ENCODE measurements around the gene ANKS1B. TPM values are rescaled to one million over a fixed set of nuclear protein-coding genes. Genes with fewer than 3 reads are reported as not detected.

Gene ANKS1B
- polyA plus RNA-seq, 3 donors: not detected

DNA sequence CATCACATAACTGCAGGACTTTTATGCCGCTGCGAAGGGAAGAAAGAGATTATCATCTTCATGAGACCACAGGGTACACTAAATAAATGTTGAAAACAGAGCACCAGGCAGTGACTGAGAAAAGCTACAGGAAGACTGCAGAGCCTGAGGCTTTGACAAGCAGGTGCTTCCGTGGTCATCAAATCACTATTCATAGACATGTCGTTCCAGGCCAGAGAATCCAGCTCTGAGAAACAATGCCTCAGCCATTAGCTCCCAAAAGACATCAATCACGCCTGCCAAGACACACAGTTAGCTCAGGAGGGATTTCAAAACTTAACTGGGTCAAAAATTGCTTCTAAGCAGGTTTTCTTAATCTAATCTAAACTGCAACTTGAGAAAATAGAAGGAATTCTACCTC, 384.3 kb downstream of the ANKS1B start:
- Histone ChIP-seq H2AFZ (ENCODE audit: insufficient read depth, low read depth, low read length, poor library complexity, severe bottlenecking) (no peak overlapping the region), H3K4me1 (ENCODE audit: control insufficient read depth in 1 of 2, insufficient read depth in 2 of 2, low read length in 2 of 2) (no peaks in the 10 kb centered on the region), H3K4me2 (replicated peaks; ENCODE audit: extremely low read depth, low read length, poor library complexity, severe bottlenecking) (no peak overlapping the region), H3K9me3 (replicated peaks in 1 of 2; ENCODE audit: control insufficient read depth in 1 of 2, insufficient read depth in 1 of 2, low read length in 2 of 2) (no peaks in the 10 kb centered on the region), H3K9ac (ENCODE audit: insufficient read depth, low read length, poor library complexity, severe bottlenecking) (no peak overlapping the region), H3K4me3 (replicated peaks in 1 of 3; ENCODE audit: low read depth in 2 of 3, low read length in 3 of 3) (no peak overlapping the region), H3K27me3 (ENCODE audit: control insufficient read depth in 2 of 2, insufficient read depth in 2 of 2, low read length in 2 of 2) (no peaks in the 10 kb centered on the region), H4K20me1 (ENCODE audit: insufficient read depth, low read length) (no peaks in the 10 kb centered on the region), H3K27ac (ENCODE audit: low read depth in 1 of 2, low read length in 2 of 2) (no peak overlapping the region), H3K36me3 (replicated peaks in 1 of 2; ENCODE audit: control insufficient read depth in 1 of 2, insufficient read depth in 2 of 2, low read length in 2 of 2) (no peaks in the 10 kb centered on the region), H3K79me2 (ENCODE audit: insufficient read depth, low read length) (no peaks in the 10 kb centered on the region)
- Mint-ChIP-seq H3K36me3 (no peaks in the 10 kb centered on the region), H3K27ac (no peak overlapping the region), H3K4me1 (no peaks in the 10 kb centered on the region), H3K9me3 (peaks cover 0 to 3% (median 0%) of the 10 kb centered on the region in 7 donors), H3K27me3 (ENCODE audit: low read depth in 3 of 3) (peaks cover 0 to 2% (median 2%) of the 10 kb centered on the region in 3 donors), H3K4me3 (no peak overlapping the region)
- no peak for DNase-seq
- intact Hi-C loops (cut with micrococcal nuclease): no loop called here
- TF ChIP-seq, protein P1, sequence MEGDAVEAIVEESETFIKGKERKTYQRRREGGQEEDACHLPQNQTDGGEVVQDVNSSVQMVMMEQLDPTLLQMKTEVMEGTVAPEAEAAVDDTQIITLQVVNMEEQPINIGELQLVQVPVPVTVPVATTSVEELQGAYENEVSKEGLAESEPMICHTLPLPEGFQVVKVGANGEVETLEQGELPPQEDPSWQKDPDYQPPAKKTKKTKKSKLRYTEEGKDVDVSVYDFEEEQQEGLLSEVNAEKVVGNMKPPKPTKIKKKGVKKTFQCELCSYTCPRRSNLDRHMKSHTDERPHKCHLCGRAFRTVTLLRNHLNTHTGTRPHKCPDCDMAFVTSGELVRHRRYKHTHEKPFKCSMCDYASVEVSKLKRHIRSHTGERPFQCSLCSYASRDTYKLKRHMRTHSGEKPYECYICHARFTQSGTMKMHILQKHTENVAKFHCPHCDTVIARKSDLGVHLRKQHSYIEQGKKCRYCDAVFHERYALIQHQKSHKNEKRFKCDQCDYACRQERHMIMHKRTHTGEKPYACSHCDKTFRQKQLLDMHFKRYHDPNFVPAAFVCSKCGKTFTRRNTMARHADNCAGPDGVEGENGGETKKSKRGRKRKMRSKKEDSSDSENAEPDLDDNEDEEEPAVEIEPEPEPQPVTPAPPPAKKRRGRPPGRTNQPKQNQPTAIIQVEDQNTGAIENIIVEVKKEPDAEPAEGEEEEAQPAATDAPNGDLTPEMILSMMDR (IDR thresholded peaks at IDR 0.05): no peak
- 7% methylated on average over 5 of the region's 5 CpGs for whole genome bisulfite sequencing (ENCODE audit: insufficient coverage)

DNA sequence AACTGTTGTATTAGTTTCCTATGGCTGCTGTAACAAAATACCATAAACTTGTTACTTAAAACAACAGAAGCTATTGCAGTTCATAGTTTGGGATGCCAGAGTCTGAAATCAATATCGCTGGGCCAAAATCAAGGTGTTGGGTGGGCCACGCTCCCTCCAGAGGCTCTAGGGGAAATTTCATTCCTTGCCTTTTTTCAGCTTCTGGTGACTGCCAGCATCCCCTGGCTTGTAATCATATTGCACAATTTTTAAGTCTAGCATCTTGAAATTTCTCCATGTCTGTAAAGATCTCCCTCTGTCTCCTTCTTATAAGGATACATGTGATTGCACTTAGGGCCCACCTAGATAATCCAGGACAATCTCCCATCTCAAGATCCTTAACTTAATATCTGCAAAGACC, 386.0 kb downstream of the ANKS1B start:
- Histone ChIP-seq H3K79me2 (ENCODE audit: insufficient read depth, low read length) (no peaks in the 10 kb centered on the region), H3K9ac (ENCODE audit: insufficient read depth, low read length, poor library complexity, severe bottlenecking) (no peak overlapping the region), H3K27ac (ENCODE audit: low read depth in 1 of 2, low read length in 2 of 2) (no peak overlapping the region), H3K9me3 (replicated peaks in 1 of 2; ENCODE audit: control insufficient read depth in 1 of 2, insufficient read depth in 1 of 2, low read length in 2 of 2) (no peaks in the 10 kb centered on the region), H4K20me1 (ENCODE audit: insufficient read depth, low read length) (no peaks in the 10 kb centered on the region), H3K4me1 (ENCODE audit: control insufficient read depth in 1 of 2, insufficient read depth in 2 of 2, low read length in 2 of 2) (no peaks in the 10 kb centered on the region), H3K4me3 (replicated peaks in 1 of 3; ENCODE audit: low read depth in 2 of 3, low read length in 3 of 3) (no peak overlapping the region), H3K36me3 (replicated peaks in 1 of 2; ENCODE audit: control insufficient read depth in 1 of 2, insufficient read depth in 2 of 2, low read length in 2 of 2) (no peaks in the 10 kb centered on the region), H3K4me2 (replicated peaks; ENCODE audit: extremely low read depth, low read length, poor library complexity, severe bottlenecking) (no peak overlapping the region), H3K27me3 (ENCODE audit: control insufficient read depth in 2 of 2, insufficient read depth in 2 of 2, low read length in 2 of 2) (no peaks in the 10 kb centered on the region), H2AFZ (ENCODE audit: insufficient read depth, low read depth, low read length, poor library complexity, severe bottlenecking) (no peak overlapping the region)
- H3K27ac Mint-ChIP-seq: no peak overlapping the region
- TF ChIP-seq, protein P1 (IDR thresholded peaks at IDR 0.05): no peak
- no peaks in the 10 kb centered on the region for H3K36me3 Mint-ChIP-seq
- no peak overlapping the region for H3K4me3 Mint-ChIP-seq
- peaks cover 0 to 2% (median 0%) of the 10 kb centered on the region in 3 donors for H3K27me3 Mint-ChIP-seq (ENCODE audit: low read depth in 3 of 3)
- WGBS (ENCODE audit: insufficient coverage): 100% methylated on average over 2 of the region's 2 CpGs
- no peaks in the 10 kb centered on the region for H3K4me1 Mint-ChIP-seq
- intact Hi-C loops (cut with micrococcal nuclease): no loop called here
- peaks cover 0 to 3% (median 0%) of the 10 kb centered on the region in 7 donors for H3K9me3 Mint-ChIP-seq
- no peak for DNase-seq

All from CD14-positive monocyte (primary cell).